Lower lobe of right lung (tissue), 2 donors: ENCODE measurements around the gene GATM. TPM values are rescaled to one million over a fixed set of nuclear protein-coding genes. Genes with fewer than 3 reads are reported as not detected.
A peak's percentile ranks its signal among the peaks of the same experiment; 100 is the strongest.

Experiments used
- ATAC-seq, 2 donors: fragments of 200-7000 bp; cut with Tn5 transposase; one replicate each; pipeline ENCODE4 v1.9.1; 2020 to 2022; ENCODE audit warnings: mild to moderate bottlenecking in 2 of 2, moderate library complexity in 2 of 2
- DNase-seq: peaks from one replicate; pipeline ENCODE4 v3.0.0-alpha.2; 2020
- H3K27ac ChIP-seq: fragments of 200-600 bp; one replicate; pipeline ENCODE4 v1.8.0; 2022
- H3K27me3 ChIP-seq: fragments of 200-600 bp; one replicate; pipeline ENCODE4 v1.8.0; 2022; ENCODE audit warnings: low read depth
- H3K36me3 ChIP-seq: fragments of 200-600 bp; one replicate; pipeline ENCODE4 v1.8.0; 2022; ENCODE audit warnings: mild to moderate bottlenecking
- H3K4me1 ChIP-seq: fragments of 200-600 bp; one replicate; pipeline ENCODE4 v1.8.0; 2022
- H3K4me3 ChIP-seq: fragments of 200-600 bp; one replicate; pipeline ENCODE4 v1.8.0; 2022; ENCODE audit warnings: mild to moderate bottlenecking
- H3K9me3 ChIP-seq: fragments of 200-600 bp; one replicate; pipeline ENCODE4 v1.8.0; 2022
- intact Hi-C: fragments of 100-400 bp; cut with DNase I; formaldehyde crosslinking; loops from one replicate; pipeline ENCODE4 v1.11.0; 2022
- total RNA-seq: library from RNA; stranded (reverse); fragmentation: NEBNext Ultra II Directional; extraction: Animal tissue kit (Norgen Biotek cat#: 25700); gene quantifications from one replicate; pipeline ENCODE4 v1.2.1, GENCODE V29; 2021
- TF ChIP-seq, protein P1 (sequence below): fragments of 200-600 bp; IDR thresholded peaks from one replicate; pipeline ENCODE4 v1.8.0; 2022; ENCODE audit warnings: antibody characterized with exemption, mild to moderate bottlenecking
- donor health status: DM: no; HTN: yes; CAD: no; lungs with severe emphysema.

The GATM gene
- total RNA-seq, 1 donor from 2014 or later = 7.2 TPM

DNA sequence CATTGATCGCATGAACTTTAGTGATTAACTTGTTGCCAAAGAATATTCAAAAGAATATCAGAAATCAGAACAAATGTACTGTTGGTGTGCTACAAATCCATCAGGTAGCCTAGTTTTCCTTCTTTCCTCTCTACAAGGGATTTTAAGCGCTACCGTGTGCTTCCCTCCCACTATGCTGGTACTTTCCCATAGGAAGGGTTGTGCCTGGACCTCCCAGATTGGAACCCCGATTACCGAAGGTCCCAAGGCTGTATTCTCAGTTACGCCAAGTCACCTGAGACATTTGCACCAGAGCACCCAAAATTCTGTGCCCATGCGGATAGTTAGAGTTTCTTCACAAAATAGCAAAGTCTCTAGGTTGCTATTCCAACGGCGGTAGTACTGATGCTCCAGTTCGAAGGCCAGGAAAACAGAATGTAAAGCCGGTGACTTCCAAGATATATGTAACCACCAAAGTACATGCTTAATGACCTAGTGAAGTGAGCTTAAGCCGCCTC lies 23.4 kb upstream of the GATM start:
- ATAC-seq (peak in 1 of 2 donors; percentile 34), DNase-seq (no peak)
- peaks cover 18% of the 10 kb centered on the region for H3K36me3 ChIP-seq
- H3K4me1 ChIP-seq = peaks cover 33% of the 10 kb centered on the region
- no peaks in the 10 kb centered on the region for H3K27me3 ChIP-seq
- intact Hi-C loops = loop anchor here (10.0 kb wide), 1 partner anchor 197 kb away; no protein-coding TSS in a partner anchor
- H3K4me3 ChIP-seq = peak overlapping the region; percentile 70
- H3K27ac ChIP-seq = peak overlapping the region; percentile 88
- no peaks in the 10 kb centered on the region for H3K9me3 ChIP-seq
- TF ChIP-seq, protein P1, sequence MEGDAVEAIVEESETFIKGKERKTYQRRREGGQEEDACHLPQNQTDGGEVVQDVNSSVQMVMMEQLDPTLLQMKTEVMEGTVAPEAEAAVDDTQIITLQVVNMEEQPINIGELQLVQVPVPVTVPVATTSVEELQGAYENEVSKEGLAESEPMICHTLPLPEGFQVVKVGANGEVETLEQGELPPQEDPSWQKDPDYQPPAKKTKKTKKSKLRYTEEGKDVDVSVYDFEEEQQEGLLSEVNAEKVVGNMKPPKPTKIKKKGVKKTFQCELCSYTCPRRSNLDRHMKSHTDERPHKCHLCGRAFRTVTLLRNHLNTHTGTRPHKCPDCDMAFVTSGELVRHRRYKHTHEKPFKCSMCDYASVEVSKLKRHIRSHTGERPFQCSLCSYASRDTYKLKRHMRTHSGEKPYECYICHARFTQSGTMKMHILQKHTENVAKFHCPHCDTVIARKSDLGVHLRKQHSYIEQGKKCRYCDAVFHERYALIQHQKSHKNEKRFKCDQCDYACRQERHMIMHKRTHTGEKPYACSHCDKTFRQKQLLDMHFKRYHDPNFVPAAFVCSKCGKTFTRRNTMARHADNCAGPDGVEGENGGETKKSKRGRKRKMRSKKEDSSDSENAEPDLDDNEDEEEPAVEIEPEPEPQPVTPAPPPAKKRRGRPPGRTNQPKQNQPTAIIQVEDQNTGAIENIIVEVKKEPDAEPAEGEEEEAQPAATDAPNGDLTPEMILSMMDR = no peak

DNA sequence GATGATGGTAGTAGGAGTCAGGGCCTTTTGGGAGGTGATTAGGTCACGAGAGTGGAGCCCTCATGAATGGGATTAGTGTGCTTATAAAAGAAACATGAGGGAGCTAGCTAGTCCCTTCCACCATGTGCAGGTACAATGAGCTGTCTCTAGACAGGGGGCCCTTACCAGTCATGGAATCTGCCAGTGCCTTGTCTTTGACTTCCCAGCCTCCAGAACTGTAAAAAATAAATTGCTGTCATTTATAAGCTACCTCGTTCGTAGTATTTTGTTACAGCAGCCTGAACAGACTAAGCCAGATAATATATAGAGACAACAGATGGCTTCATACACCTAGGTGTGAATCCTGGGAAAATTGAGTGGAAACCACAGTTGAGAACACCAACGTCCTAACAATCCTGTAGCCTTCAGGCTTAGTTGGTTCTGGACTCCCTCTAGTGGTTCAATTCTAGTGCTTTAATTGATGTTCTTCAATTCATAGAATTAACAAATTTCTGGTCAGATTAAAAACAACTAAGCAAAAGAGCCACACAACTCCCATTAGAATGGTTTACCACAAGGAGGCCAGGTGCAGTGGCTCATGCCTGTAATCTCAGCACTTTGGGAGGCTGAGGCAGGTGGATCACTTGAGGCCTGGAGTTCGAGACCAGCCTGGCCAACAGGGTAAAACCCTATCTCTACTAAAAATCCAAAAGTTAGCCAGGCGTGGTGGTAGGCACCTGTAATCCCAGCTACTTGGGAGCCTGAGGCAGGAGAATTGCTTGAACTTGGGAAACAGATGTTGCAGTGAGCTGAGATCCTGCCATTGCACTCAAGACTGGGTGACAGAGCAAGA lies 21.3 kb upstream of the GATM start:
- Histone ChIP-seq H3K9me3 (no peaks in the 10 kb centered on the region), H3K27ac (no peak overlapping the region), H3K4me3 (no peak overlapping the region), H3K27me3 (no peaks in the 10 kb centered on the region), H3K4me1 (peaks cover 20% of the 10 kb centered on the region), H3K36me3 (no peaks in the 10 kb centered on the region)
- no peak for ATAC-seq
- intact Hi-C loops = loop anchor here (10.0 kb wide), 2 partner anchors 85 to 195 kb away; no protein-coding TSS in a partner anchor
- DNase-seq = no peak
- TF ChIP-seq, protein P1 = peak; percentile 67

DNA sequence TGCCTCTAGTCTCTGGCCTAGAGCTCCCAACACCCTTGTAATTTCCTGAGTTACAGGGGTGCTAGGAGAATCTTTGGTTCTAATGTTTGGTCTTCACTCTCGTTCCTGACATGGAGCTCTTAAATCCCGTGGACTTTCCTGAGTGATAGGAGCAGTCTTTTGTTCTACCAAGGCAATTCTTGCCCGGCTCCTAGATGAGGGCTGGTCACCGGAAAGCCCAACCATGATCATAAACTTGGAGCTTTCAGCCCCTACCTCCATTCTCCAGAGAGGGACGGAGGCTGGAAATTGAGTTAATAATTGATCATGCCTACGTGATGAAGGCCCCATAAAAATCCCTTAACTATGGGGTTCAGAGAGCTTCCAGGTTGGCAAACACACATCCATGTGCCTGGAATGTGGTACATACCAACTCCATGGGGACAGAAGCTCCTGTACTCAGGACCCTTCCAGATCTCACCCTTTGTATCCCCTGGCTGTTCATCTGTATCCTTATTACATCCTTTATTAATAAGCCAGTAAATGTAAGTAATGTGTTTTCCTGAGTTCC lies 18.8 kb upstream of the GATM start:
- no peak for ATAC-seq
- intact Hi-C loops = loop anchor here (10.0 kb wide), 1 partner anchor 82 kb away; no protein-coding TSS in a partner anchor
- H3K9me3 ChIP-seq = no peaks in the 10 kb centered on the region

DNA sequence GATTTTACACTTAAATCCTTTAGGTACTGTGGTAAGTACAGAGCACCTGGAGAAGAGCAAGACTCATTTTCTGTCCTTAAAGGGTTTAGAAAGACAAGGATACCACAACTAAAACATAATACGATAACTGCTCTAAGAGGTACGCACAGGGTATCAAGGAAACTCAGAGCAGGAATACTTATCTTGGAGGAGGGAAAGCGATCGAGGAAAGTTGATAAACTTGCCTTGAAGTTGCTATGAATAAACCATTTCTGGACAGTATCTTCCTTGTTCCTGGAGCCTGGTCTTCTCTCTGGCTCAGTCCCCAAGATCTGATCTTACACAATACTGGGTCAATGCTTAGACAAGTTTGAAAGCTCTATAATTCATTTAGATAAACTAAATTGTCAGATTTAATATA lies 17.6 kb upstream of the GATM start:
- Histone ChIP-seq H3K4me3 (no peak overlapping the region), H3K4me1 (peaks cover under 1% of the 10 kb centered on the region), H3K36me3 (no peaks in the 10 kb centered on the region), H3K27me3 (peaks cover 3% of the 10 kb centered on the region), H3K9me3 (no peaks in the 10 kb centered on the region), H3K27ac (no peak overlapping the region)
- intact Hi-C loops = loop anchor here (10.0 kb wide), 1 partner anchor 81 kb away; no protein-coding TSS in a partner anchor
- TF ChIP-seq, protein P1 = no peak
- DNase-seq (no peak), ATAC-seq (no peak)

More for the DNA sequence above, 18.8 kb upstream of the GATM start:
- DNase-seq = no peak
- Histone ChIP-seq H3K27ac (no peak overlapping the region), H3K36me3 (no peaks in the 10 kb centered on the region), H3K27me3 (no peaks in the 10 kb centered on the region), H3K4me1 (peaks cover 6% of the 10 kb centered on the region), H3K4me3 (no peak overlapping the region)
- TF ChIP-seq, protein P1 = no peak

DNA sequence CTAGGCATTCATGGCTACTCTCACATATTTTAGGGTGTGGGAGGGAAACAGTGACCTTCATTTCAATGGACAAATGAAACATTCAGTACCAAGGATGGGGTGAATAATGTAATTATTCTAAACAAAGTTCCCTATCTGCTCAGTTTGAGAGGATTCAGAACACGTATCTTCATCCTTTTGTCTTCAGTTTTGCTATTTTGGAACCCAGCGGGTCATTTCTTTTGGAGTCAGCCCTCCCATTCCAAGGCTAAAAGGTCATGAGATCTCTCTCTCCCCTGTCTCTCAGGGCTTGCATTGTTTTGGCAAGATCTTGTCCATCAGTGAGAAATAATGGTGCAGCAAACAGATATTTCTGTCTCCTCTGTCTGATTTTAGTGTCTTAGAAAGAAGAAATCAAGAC lies 16.3 kb upstream of the GATM start:
- intact Hi-C loops = loop anchor here (10.0 kb wide), 1 partner anchor 80 kb away; no protein-coding TSS in a partner anchor
- ATAC-seq (no peak), DNase-seq (no peak)
- H3K36me3 ChIP-seq = no peaks in the 10 kb centered on the region
- peaks cover 7% of the 10 kb centered on the region for H3K27me3 ChIP-seq
- no peaks in the 10 kb centered on the region for H3K4me1 ChIP-seq
- TF ChIP-seq, protein P1 = no peak
- no peaks in the 10 kb centered on the region for H3K9me3 ChIP-seq
- H3K27ac ChIP-seq = no peak overlapping the region
- H3K4me3 ChIP-seq = no peak overlapping the region
